Thyroid gland (tissue), 4 donors: ENCODE measurements around the gene CDC37. TPM values are rescaled to one million over a fixed set of nuclear protein-coding genes. Genes with fewer than 3 reads are reported as not detected.
"Not testable (repeated sequence)": the region's sequence is repeated elsewhere in the genome, so short reads cannot be mapped to it uniquely, and the experiment has no call there.

Experiments
- DNase-seq, 2 donors: peaks; one replicate each; pipeline ENCODE4 v3.0.0-alpha.2; 2019
- H3K27ac ChIP-seq, 3 donors: fragments of 200-600 bp; sonication (generic); 1 replicate in 2 of 3; 2 replicates in 1 of 3; pipeline ENCODE4 v1.5.1; 2016 to 2019; ENCODE audit warnings: mild to moderate bottlenecking in 1 of 3, moderate library complexity in 1 of 3
- H3K27me3 ChIP-seq: fragments of 200-600 bp; sonication (generic); one replicate; pipeline ENCODE4 v1.5.1; 2019
- H3K36me3 ChIP-seq, 2 donors: fragments of 200-600 bp; sonication (generic); one replicate each; pipeline ENCODE4 v1.5.1; 2016 to 2019
- H3K4me1 ChIP-seq, 2 donors: fragments of 200-600 bp; sonication (generic); one replicate each; pipeline ENCODE4 v1.5.1; 2017 to 2019
- H3K4me3 ChIP-seq, 3 donors: fragments of 200-600 bp; sonication (generic); replicated peaks in 1 of 3; 1 replicate in 2 of 3; 2 replicates in 1 of 3; pipeline ENCODE4 v1.5.1; 2016; ENCODE audit warnings: mild to moderate bottlenecking in 1 of 3
- H3K9me3 ChIP-seq: fragments of 200-600 bp; sonication (generic); one replicate; pipeline ENCODE4 v1.5.1; 2017
- POLR2A ChIP-seq, 2 donors: fragments of 450-650 bp; IDR thresholded peaks; one replicate each; pipeline ENCODE4 v1.6.1; 2017; ENCODE audit warnings: antibody characterized with exemption in 2 of 2, mild to moderate bottlenecking in 2 of 2, moderate library complexity in 1 of 2
- WGBS, 2 donors: methylation state at CpG; one replicate each; pipeline ENCODE4 v1.1.5; 2017; 5-methylcytosine and 5-hydroxymethylcytosine counted together
- intact Hi-C: fragments of 100-400 bp; cut with DNase I; formaldehyde crosslinking; loops from one replicate; pipeline ENCODE4 v1.15.1; 2023
- total RNA-seq, 4 donors: library from RNA; depleted of rRNA; stranded (reverse); fragments of >200 nt; gene quantifications; one replicate each; pipeline ENCODE4 v1.2.3, GENCODE V29; 2016
- TF ChIP-seq, protein P1 (sequence below), 6 experiments: fragments of 200-600 bp in 3 of 6; fragments of 450-650 bp in 3 of 6; sonication (generic) in 3 of 6; IDR thresholded peaks; one replicate each; pipeline ENCODE4 v1.5.1; 2016 to 2019; ENCODE audit warnings: antibody characterized with exemption in 6 of 6, mild to moderate bottlenecking in 2 of 6, inconsistent platforms in 1 of 6, moderate library complexity in 1 of 6

Gene CDC37
- total RNA-seq, 4 donors from 2014 or later = 99.7 to 154 (median 125) TPM

DNA sequence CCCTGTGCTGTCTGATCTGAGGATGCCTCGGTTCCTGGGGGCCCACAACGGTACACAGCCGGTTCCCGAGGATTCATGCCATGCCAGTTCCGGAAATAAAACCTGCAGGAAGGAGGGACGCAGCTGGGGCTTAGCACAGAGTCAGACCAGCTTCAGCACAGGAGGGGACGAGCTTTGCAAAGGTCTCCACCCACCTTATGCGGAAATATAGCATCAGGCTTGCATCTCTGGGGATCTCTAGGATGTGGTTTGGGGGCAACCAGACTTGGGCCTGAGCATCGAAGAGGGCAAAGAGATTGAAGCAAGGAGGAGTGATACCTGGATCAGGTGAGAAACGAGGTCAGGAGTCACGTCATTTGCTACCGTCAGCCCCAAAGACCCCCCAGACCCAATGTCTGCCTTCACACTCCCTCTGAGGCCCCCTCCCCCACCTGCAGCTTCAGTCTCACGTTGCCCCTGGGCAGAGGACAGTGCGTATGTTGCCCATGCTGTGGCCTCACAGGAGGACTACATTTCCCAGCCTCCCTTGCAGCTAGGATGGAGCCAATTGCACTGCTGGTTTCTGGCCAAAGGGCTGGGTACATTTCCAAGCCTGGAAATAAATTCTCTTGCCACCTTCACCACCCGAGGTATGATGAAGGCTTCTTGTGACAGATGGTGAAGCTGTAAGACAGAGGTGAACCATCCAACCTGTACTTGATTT, 35.1 kb downstream of the CDC37 start:
- Histone ChIP-seq H3K4me1 (no peaks in the 10 kb centered on the region), H3K27ac (no peak overlapping the region), H3K27me3 (no peaks in the 10 kb centered on the region), H3K36me3 (peaks cover 37 to 45% of the 10 kb centered on the region in 2 donors), H3K9me3 (no peaks in the 10 kb centered on the region), H3K4me3 (no peak overlapping the region)
- 90 to 97% methylated on average over 15 of the region's 15 CpGs for WGBS, 2 donors
- TF ChIP-seq, protein P1, sequence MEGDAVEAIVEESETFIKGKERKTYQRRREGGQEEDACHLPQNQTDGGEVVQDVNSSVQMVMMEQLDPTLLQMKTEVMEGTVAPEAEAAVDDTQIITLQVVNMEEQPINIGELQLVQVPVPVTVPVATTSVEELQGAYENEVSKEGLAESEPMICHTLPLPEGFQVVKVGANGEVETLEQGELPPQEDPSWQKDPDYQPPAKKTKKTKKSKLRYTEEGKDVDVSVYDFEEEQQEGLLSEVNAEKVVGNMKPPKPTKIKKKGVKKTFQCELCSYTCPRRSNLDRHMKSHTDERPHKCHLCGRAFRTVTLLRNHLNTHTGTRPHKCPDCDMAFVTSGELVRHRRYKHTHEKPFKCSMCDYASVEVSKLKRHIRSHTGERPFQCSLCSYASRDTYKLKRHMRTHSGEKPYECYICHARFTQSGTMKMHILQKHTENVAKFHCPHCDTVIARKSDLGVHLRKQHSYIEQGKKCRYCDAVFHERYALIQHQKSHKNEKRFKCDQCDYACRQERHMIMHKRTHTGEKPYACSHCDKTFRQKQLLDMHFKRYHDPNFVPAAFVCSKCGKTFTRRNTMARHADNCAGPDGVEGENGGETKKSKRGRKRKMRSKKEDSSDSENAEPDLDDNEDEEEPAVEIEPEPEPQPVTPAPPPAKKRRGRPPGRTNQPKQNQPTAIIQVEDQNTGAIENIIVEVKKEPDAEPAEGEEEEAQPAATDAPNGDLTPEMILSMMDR (IDR thresholded peaks at IDR 0.05) = no peak
- TF ChIP-seq POLR2A (IDR thresholded peaks at IDR 0.05) = no peak
- intact Hi-C loops = no loop called here
- DNase-seq = no peak

DNA sequence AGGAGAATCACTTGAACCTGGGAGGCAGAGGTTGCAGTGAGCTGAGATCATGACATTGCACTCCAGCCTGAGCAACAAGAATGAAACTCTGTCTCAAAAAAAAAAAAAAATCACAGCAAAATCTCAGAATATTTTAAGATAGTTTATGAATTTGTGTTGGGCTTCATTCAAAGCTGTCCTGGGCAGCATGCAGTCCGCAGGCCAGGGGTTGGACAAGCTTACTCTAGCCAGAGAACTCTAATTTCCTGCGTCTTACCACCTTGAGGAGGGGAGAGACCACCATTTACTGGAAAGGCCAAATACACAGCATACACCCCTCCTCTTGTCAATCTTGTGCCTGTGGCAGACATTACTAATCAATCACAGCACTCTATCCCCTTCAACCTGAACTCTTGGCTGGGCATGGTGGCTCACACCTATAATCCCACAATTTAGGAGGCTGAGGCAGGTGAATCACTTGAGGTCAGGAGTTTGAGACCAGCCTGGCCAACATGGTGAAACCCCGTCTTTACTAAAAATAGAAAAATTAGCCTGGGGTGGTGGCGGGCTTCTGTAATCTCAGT, 36.3 kb downstream of the CDC37 start:
- WGBS, 2 donors = 96 to 97% methylated on average over 4 of the region's 4 CpGs
- H3K27ac ChIP-seq, H3K9me3 ChIP-seq, intact Hi-C loops, H3K27me3 ChIP-seq, DNase-seq, H3K4me1 ChIP-seq, H3K4me3 ChIP-seq: not testable (repeated sequence)
- H3K36me3 ChIP-seq = peaks cover 43 to 45% of the 10 kb centered on the region in 2 donors

DNA sequence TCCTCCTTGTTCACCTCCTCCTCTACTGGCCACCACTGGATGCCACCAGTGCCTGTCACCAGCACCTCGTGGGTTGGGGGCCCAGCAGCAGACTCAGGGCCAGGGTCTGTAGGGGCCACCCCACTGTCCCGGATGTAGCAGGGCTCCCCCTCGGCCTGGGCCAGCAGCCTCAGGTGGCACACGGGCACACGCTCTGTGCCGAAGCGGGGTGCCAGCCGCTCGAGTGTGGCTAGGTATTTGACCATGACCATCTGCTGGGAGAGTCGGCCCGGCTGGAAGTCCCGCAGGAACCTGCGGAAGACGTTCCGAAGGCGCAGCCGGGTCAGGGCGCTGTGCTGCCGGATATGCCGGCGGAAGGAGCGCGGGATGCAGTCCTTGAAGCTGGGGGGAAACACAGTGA, 37.8 kb downstream of the CDC37 start:
- TF ChIP-seq, protein P1 (IDR thresholded peaks at IDR 0.05) = no peak
- TF ChIP-seq POLR2A (IDR thresholded peaks at IDR 0.05) = no peak
- H3K4me1 ChIP-seq = no peaks in the 10 kb centered on the region
- no peak for DNase-seq
- no peak overlapping the region for H3K4me3 ChIP-seq
- peaks cover 45 to 46% of the 10 kb centered on the region in 2 donors for H3K36me3 ChIP-seq
- 95 to 96% methylated on average over 23 of the region's 23 CpGs for WGBS, 2 donors
- H3K27me3 ChIP-seq = no peaks in the 10 kb centered on the region
- no peaks in the 10 kb centered on the region for H3K9me3 ChIP-seq
- intact Hi-C loops = no loop called here
- no peak overlapping the region for H3K27ac ChIP-seq

DNA sequence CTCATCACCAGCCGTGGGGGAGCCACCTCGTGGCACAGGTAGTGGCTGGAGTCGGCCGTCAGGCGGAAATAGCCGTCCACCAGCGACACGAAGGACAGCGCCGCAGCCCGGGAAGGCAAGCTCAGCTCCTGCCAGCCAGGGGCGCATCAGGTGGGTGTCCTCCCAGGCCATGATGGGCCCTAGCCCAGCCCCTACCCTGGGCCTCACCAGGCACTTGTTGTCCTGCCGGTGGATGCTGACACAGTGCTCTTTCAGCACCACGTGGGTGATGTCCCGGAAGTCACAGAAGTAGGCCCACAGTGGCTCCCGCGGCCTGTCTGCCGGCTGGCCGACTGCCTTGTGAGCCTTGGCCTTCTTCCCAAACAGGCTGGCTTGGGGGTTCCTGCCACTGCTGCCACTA, 38.7 kb downstream of the CDC37 start:
- Histone ChIP-seq H3K4me3 (no peak overlapping the region), H3K27ac (no peak overlapping the region), H3K9me3 (no peaks in the 10 kb centered on the region), H3K36me3 (peaks cover 45 to 46% of the 10 kb centered on the region in 2 donors), H3K27me3 (no peaks in the 10 kb centered on the region), H3K4me1 (no peaks in the 10 kb centered on the region)
- intact Hi-C loops = no loop called here
- DNase-seq = no peak
- 85 to 100% methylated on average over 1 to 19 of the region's 19 CpGs for WGBS, 2 donors
- TF ChIP-seq, protein P1 (IDR thresholded peaks at IDR 0.05) = no peak
- no peak for TF ChIP-seq POLR2A (IDR thresholded peaks at IDR 0.05)

DNA sequence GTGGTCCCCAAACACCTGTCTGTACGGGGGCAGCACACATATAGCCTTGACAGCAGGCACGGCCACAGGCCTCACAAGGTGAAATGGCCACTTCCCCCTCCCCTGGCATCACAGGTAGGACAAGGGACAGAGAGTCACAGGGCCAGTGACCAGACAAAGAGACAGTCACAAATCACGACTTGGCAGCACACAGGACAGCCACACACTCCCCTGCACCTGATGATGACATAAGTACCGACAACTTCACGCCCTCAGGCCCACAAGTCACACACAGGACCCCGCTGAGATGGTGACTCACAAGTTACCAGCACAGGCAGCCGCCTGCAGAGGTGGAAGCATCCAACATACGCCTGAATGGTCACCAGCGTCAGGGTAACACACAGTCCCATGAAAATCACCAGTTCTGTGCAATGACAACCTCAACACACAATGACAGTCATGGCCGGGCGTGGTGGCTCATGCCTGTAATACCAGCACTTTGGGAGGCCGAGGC, 39.5 kb downstream of the CDC37 start:
- no peak for DNase-seq
- Histone ChIP-seq H3K27me3 (no peaks in the 10 kb centered on the region), H3K27ac (no peak overlapping the region), H3K4me1 (no peaks in the 10 kb centered on the region), H3K9me3 (no peaks in the 10 kb centered on the region), H3K36me3 (peaks cover 40 to 45% of the 10 kb centered on the region in 2 donors), H3K4me3 (no peak overlapping the region)
- WGBS, 2 donors = 93 to 96% methylated on average over 11 to 12 of the region's 12 CpGs
- no peak for TF ChIP-seq POLR2A (IDR thresholded peaks at IDR 0.05)
- TF ChIP-seq, protein P1 (IDR thresholded peaks at IDR 0.05) = no peak
- intact Hi-C loops = no loop called here
